Breast epithelium (tissue), 3 donors: Measurements from ENCODE around the gene CENPT.

Experiments
- POLR2A ChIP-seq: fragments of 450-650 bp; IDR thresholded peaks from one replicate; pipeline ENCODE4 v1.6.1; 2016; ENCODE audit warnings: antibody characterized with exemption, mild to moderate bottlenecking, moderate library complexity
- POLR2AphosphoS5 ChIP-seq, 3 donors: sonication (generic); formaldehyde crosslinking; IDR thresholded peaks; one replicate each; pipeline ENCODE4 v1.6.1; 2017; ENCODE audit warnings: antibody characterized with exemption in 3 of 3
- TF ChIP-seq, protein P1 (sequence below), 3 donors: fragments of 450-650 bp; IDR thresholded peaks; one replicate each; pipeline ENCODE4 v1.5.1; 2016 to 2017; ENCODE audit warnings: antibody characterized with exemption in 3 of 3, mild to moderate bottlenecking in 3 of 3, moderate library complexity in 3 of 3

DNA sequence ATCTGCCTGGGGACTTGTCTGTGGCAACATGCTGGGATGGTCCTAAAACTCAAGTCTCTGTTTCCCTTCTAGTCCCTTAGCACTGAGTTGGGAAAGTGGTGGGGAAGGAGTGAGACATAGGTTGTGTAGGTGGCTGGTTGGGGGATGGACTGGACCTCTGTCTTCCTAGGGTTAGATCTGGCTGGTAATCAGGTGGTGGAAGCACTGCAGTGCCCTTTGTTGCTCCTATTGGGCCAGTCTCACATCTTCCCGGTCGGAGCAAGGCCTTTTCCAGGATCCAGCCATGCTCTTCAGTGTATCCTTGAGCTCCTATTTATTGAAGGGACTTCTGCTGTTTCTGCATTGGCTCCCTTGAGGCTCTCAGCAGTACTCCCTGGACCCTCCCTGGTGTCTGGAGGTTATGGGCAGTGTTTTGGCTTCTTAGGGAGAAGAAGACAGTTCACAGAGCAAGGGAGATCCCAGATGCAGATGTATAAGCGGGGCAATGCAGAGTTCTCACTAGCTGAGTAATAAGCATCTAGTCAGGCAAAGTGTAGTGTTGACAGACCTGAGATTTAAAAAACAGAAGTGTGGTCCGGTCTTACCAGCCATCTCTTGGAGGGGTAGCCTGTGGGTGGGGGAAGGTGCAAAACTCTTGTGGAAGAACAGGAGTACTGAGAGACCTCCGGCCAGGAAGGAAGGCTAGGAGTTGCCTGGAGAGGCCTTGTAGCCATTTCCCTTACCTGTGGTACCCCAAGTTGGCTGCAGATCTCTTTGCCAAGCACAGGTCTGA, 2.0 kb downstream of the CENPT start:
- TF ChIP-seq, protein P1, sequence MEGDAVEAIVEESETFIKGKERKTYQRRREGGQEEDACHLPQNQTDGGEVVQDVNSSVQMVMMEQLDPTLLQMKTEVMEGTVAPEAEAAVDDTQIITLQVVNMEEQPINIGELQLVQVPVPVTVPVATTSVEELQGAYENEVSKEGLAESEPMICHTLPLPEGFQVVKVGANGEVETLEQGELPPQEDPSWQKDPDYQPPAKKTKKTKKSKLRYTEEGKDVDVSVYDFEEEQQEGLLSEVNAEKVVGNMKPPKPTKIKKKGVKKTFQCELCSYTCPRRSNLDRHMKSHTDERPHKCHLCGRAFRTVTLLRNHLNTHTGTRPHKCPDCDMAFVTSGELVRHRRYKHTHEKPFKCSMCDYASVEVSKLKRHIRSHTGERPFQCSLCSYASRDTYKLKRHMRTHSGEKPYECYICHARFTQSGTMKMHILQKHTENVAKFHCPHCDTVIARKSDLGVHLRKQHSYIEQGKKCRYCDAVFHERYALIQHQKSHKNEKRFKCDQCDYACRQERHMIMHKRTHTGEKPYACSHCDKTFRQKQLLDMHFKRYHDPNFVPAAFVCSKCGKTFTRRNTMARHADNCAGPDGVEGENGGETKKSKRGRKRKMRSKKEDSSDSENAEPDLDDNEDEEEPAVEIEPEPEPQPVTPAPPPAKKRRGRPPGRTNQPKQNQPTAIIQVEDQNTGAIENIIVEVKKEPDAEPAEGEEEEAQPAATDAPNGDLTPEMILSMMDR (IDR thresholded peaks at IDR 0.05): no peak
- TF ChIP-seq POLR2A: no peak
- TF ChIP-seq POLR2AphosphoS5 (IDR thresholded peaks at IDR 0.05): no peak
